Measurements from ENCODE around the gene SCAF4.

DNA sequence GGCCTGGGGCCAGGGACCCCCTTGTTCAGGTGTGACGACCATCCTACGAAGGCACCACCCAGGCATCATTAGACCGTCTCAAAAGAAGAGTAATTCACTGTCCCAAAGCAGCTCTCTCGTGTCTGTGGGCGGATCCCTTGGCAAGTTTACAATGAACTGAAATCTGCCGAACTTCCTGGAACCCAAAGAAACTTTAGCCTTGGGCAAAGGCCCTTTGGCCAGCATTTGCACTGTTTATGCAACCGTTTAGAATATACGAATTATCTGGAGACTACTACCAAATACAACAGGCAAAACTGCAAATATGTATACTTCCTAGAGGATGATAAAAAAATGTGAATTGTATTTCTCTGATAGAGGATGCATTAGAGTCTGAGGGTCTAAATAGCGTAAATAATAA, 73.9 kb downstream of the SCAF4 start:
- TF ChIP-seq, protein P1, sequence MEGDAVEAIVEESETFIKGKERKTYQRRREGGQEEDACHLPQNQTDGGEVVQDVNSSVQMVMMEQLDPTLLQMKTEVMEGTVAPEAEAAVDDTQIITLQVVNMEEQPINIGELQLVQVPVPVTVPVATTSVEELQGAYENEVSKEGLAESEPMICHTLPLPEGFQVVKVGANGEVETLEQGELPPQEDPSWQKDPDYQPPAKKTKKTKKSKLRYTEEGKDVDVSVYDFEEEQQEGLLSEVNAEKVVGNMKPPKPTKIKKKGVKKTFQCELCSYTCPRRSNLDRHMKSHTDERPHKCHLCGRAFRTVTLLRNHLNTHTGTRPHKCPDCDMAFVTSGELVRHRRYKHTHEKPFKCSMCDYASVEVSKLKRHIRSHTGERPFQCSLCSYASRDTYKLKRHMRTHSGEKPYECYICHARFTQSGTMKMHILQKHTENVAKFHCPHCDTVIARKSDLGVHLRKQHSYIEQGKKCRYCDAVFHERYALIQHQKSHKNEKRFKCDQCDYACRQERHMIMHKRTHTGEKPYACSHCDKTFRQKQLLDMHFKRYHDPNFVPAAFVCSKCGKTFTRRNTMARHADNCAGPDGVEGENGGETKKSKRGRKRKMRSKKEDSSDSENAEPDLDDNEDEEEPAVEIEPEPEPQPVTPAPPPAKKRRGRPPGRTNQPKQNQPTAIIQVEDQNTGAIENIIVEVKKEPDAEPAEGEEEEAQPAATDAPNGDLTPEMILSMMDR (IDR thresholded peaks at IDR 0.05): no peak
- TF ChIP-seq POLR2A (IDR thresholded peaks at IDR 0.05): no peak

Measured in adrenal gland (tissue), 5 donors.